Suppressor macrophage (primary cell): ENCODE data around the gene RASSF10.

Source experiments
- DNase-seq, 4 experiments: peaks; one replicate each; pipeline ENCODE4 v3.0.0-alpha.2; 2020 to 2022

RASSF10 gene

DNA sequence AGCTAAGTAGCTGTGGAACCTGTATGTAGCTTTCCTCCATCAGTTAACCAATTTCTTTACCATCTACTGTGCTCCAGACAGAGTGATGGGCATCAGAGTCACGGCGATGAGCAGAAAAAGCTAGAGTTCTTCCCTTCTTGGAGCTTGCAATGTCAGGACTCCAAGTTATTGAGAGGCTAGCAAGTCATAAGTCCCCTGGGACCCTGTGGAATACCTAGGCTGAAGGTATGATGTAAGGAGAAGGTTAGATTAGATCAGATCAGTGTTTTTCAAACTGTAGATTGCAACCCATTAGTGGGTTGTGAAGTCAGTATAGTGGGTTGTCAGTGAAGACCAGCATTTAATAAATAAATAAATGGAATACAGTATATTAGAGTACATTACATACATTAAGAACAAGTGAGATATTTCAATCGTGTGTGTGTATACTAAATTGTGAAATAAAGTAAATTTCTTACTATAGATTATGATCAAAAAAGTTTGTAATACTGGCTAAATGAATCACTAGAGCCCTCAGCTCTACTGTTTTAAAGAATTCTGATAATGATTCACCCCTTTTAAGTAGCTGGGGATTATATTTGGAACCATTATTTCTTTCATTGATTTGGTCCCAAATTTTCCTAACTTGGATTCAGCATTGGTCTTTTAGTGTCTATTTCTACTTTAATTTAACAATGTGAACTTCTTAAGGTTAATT lies 52.3 kb downstream of the RASSF10 start:
- DNase-seq: no peak
